HG03108 (cell line): ENCODE results near the gene MGME1.
"Not testable (repeated sequence)": the region's sequence is repeated elsewhere in the genome, so short reads cannot be mapped to it uniquely, and the experiment has no call there.

Experiments
- ATAC-seq: cut with Tn5 transposase; IDR thresholded peaks from one replicate; pipeline ENCODE4 v1.9.1; 2021; ENCODE audit warnings: moderate library complexity; ENCODE audit not compliant: unreplicated experiment

The MGME1 gene

GRCh38 chr20:17959257-17959627, 9.6 kb upstream of the MGME1 start:
- ATAC-seq, result peak; percentile 23

- not testable (repeated sequence) for ATAC-seq
Measured at GRCh38 chr20:17960400-17960885, 8.4 kb upstream of the MGME1 start.

- no peak for ATAC-seq
Measured at GRCh38 chr20:17960927-17961586, 7.8 kb upstream of the MGME1 start.

GRCh38 chr20:17961587-17961940, 7.3 kb upstream of the MGME1 start:
- ATAC-seq, result no peak

- no peak for ATAC-seq
Measured at GRCh38 chr20:17963114-17963897, 5.5 kb upstream of the MGME1 start.

- ATAC-seq, result no peak
Measured at GRCh38 chr20:17964073-17964472, 4.7 kb upstream of the MGME1 start.

GRCh38 chr20:17964632-17965031, 4.2 kb upstream of the MGME1 start:
- no peak for ATAC-seq

GRCh38 chr20:17965042-17965697, 3.6 kb upstream of the MGME1 start:
- ATAC-seq, result no peak

GRCh38 chr20:17966432-17967310, 2.1 kb upstream of the MGME1 start:
- no peak for ATAC-seq

- peak; percentile 0 for ATAC-seq
Measured at GRCh38 chr20:17967521-17968365, 1.1 kb upstream of the MGME1 start.

GRCh38 chr20:17969278-17969883, 563 bp downstream of the MGME1 start:
- peak; percentile 4 for ATAC-seq

GRCh38 chr20:17969884-17970409, 1.1 kb downstream of the MGME1 start:
- ATAC-seq, result no peak

- ATAC-seq, result no peak
Measured at GRCh38 chr20:17971300-17972013, 2.6 kb downstream of the MGME1 start.

GRCh38 chr20:17972121-17972520, 3.3 kb downstream of the MGME1 start:
- ATAC-seq, result no peak

GRCh38 chr20:17976305-17976704, 7.5 kb downstream of the MGME1 start:
- ATAC-seq, result no peak

GRCh38 chr20:17985388-17986018, 16.7 kb downstream of the MGME1 start:
- ATAC-seq, result no peak

GRCh38 chr20:17987988-17988387, 19.2 kb downstream of the MGME1 start:
- no peak for ATAC-seq

GRCh38 chr20:17990278-17990972, 21.6 kb downstream of the MGME1 start:
- ATAC-seq, result no peak
